ENCODE measurements around the gene MYCL. TPM values are rescaled to one million over a fixed set of nuclear protein-coding genes. Genes with fewer than 3 reads are reported as not detected.

The MYCL gene
- total RNA-seq, 1 donor from 2014 or later: 3.8 TPM

GRCh38 chr1:39852876-39853275, 48.8 kb downstream of the MYCL start:
- no peak for FAIRE-seq
- no peak for DNase-seq (ENCODE audit: low read depth)
- H3K27me3 ChIP-seq (ENCODE audit: insufficient read depth, low read length): no peaks in the 10 kb centered on the region
- H3K27ac ChIP-seq (ENCODE audit: low read depth, low read length): no peak overlapping the region
- no peak overlapping the region for H2AFZ ChIP-seq (ENCODE audit: low read depth, low read length)
- no peak overlapping the region for H3K4me2 ChIP-seq (ENCODE audit: low read length)
- H3K27ac Mint-ChIP-seq (ENCODE audit: unreplicated experiment): no peak overlapping the region
- no peak overlapping the region for H3K9ac ChIP-seq (ENCODE audit: low read length)
- peaks cover 18% of the 10 kb centered on the region for H3K36me3 ChIP-seq (ENCODE audit: insufficient read depth, low read length)
- no peaks in the 10 kb centered on the region for H3K27me3 Mint-ChIP-seq (ENCODE audit: low read depth, unreplicated experiment)
- TF ChIP-seq, protein P1, sequence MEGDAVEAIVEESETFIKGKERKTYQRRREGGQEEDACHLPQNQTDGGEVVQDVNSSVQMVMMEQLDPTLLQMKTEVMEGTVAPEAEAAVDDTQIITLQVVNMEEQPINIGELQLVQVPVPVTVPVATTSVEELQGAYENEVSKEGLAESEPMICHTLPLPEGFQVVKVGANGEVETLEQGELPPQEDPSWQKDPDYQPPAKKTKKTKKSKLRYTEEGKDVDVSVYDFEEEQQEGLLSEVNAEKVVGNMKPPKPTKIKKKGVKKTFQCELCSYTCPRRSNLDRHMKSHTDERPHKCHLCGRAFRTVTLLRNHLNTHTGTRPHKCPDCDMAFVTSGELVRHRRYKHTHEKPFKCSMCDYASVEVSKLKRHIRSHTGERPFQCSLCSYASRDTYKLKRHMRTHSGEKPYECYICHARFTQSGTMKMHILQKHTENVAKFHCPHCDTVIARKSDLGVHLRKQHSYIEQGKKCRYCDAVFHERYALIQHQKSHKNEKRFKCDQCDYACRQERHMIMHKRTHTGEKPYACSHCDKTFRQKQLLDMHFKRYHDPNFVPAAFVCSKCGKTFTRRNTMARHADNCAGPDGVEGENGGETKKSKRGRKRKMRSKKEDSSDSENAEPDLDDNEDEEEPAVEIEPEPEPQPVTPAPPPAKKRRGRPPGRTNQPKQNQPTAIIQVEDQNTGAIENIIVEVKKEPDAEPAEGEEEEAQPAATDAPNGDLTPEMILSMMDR (IDR thresholded peaks at IDR 0.05; ENCODE audit: insufficient read depth, low read depth, low read length): no peak
- no peak for TF ChIP-seq EZH2 (IDR thresholded peaks at IDR 0.05; ENCODE audit: insufficient read depth, low read length)
- H3K4me3 ChIP-seq (ENCODE audit: insufficient read depth, low read depth, low read length): no peak overlapping the region
- peaks cover 65% of the 10 kb centered on the region for H4K20me1 ChIP-seq (ENCODE audit: insufficient read depth, low read length)
- no peaks in the 10 kb centered on the region for H3K4me1 ChIP-seq (ENCODE audit: insufficient read depth, low read length)
- no peak overlapping the region for H3K4me3 Mint-ChIP-seq (ENCODE audit: unreplicated experiment)
- peaks cover 4% of the 10 kb centered on the region for H3K4me1 Mint-ChIP-seq (ENCODE audit: low read depth, unreplicated experiment)
- peaks cover 12% of the 10 kb centered on the region for H3K36me3 Mint-ChIP-seq (ENCODE audit: low read depth, unreplicated experiment)
- peaks cover 37% of the 10 kb centered on the region for H3K79me2 ChIP-seq (ENCODE audit: insufficient read depth, low read length)
- H3K9me3 ChIP-seq (ENCODE audit: insufficient read depth, low read depth, low read length): no peaks in the 10 kb centered on the region
- H3K9me3 Mint-ChIP-seq (ENCODE audit: unreplicated experiment): no peaks in the 10 kb centered on the region

- Histone ChIP-seq H2AFZ (ENCODE audit: low read depth, low read length) (no peak overlapping the region), H3K27ac (ENCODE audit: low read depth, low read length) (no peak overlapping the region), H3K79me2 (ENCODE audit: insufficient read depth, low read length) (peaks cover 32% of the 10 kb centered on the region), H3K9me3 (ENCODE audit: insufficient read depth, low read depth, low read length) (no peaks in the 10 kb centered on the region), H3K4me3 (ENCODE audit: insufficient read depth, low read depth, low read length) (no peak overlapping the region), H3K9ac (ENCODE audit: low read length) (no peak overlapping the region), H3K4me2 (ENCODE audit: low read length) (no peak overlapping the region), H3K27me3 (ENCODE audit: insufficient read depth, low read length) (no peaks in the 10 kb centered on the region), H3K4me1 (ENCODE audit: insufficient read depth, low read length) (no peaks in the 10 kb centered on the region), H3K36me3 (ENCODE audit: insufficient read depth, low read length) (peaks cover 22% of the 10 kb centered on the region), H4K20me1 (ENCODE audit: insufficient read depth, low read length) (peaks cover 64% of the 10 kb centered on the region)
- H3K36me3 Mint-ChIP-seq (ENCODE audit: low read depth, unreplicated experiment): peaks cover 14% of the 10 kb centered on the region
- H3K4me1 Mint-ChIP-seq (ENCODE audit: low read depth, unreplicated experiment): peaks cover 4% of the 10 kb centered on the region
- H3K9me3 Mint-ChIP-seq (ENCODE audit: unreplicated experiment): no peaks in the 10 kb centered on the region
- H3K4me3 Mint-ChIP-seq (ENCODE audit: unreplicated experiment): no peak overlapping the region
- TF ChIP-seq, protein P1 (IDR thresholded peaks at IDR 0.05; ENCODE audit: insufficient read depth, low read depth, low read length): no peak
- no peak for TF ChIP-seq EZH2 (IDR thresholded peaks at IDR 0.05; ENCODE audit: insufficient read depth, low read length)
- FAIRE-seq: peak; percentile 49
- no peaks in the 10 kb centered on the region for H3K27me3 Mint-ChIP-seq (ENCODE audit: low read depth, unreplicated experiment)
- DNase-seq (ENCODE audit: low read depth): no peak
- H3K27ac Mint-ChIP-seq (ENCODE audit: unreplicated experiment): no peak overlapping the region
Measured at GRCh38 chr1:39852214-39852791, 49.4 kb downstream of the MYCL start.

DNA sequence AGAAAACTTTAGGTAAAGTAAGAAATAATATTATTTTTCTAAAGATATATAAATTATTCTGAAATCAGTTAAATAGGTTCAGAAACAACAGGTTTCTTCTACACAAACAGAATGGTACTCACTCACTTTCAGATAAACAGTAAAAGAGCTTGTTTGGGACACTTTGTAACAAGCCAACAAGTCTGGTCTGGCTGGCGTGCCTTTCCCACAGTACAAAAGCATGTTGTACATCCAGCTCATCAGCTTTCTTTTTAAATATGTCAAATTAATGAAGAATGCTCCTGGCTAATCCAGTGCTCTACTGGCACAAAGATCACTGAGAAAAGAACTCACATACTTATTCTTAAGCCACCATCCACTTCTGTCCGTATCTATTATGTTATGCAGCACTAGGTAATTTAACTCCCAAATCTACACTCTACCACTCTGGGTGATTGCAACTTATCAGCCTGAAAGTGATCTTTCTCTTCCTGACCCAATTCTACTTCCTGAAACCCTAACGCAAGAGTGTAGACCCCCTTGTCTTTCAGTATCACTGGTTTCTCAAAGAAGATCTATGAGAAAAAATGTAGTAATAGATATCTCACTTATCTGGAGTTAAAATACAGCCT, 51.0 kb downstream of the MYCL start:
- Mint-ChIP-seq H3K36me3 (ENCODE audit: low read depth, unreplicated experiment) (peaks cover 17% of the 10 kb centered on the region), H3K4me3 (ENCODE audit: unreplicated experiment) (no peak overlapping the region), H3K4me1 (ENCODE audit: low read depth, unreplicated experiment) (peaks cover 15% of the 10 kb centered on the region), H3K27me3 (ENCODE audit: low read depth, unreplicated experiment) (no peaks in the 10 kb centered on the region), H3K27ac (ENCODE audit: unreplicated experiment) (no peak overlapping the region), H3K9me3 (ENCODE audit: unreplicated experiment) (no peaks in the 10 kb centered on the region)
- FAIRE-seq: no peak
- Histone ChIP-seq H3K9ac (ENCODE audit: low read length) (no peak overlapping the region), H3K4me3 (ENCODE audit: insufficient read depth, low read depth, low read length) (no peak overlapping the region), H4K20me1 (ENCODE audit: insufficient read depth, low read length) (peaks cover 71% of the 10 kb centered on the region), H2AFZ (ENCODE audit: low read depth, low read length) (no peak overlapping the region), H3K4me2 (ENCODE audit: low read length) (no peak overlapping the region), H3K4me1 (ENCODE audit: insufficient read depth, low read length) (peaks cover 13% of the 10 kb centered on the region), H3K27ac (ENCODE audit: low read depth, low read length) (no peak overlapping the region), H3K27me3 (ENCODE audit: insufficient read depth, low read length) (no peaks in the 10 kb centered on the region), H3K36me3 (ENCODE audit: insufficient read depth, low read length) (peaks cover 24% of the 10 kb centered on the region), H3K79me2 (ENCODE audit: insufficient read depth, low read length) (peaks cover 19% of the 10 kb centered on the region), H3K9me3 (ENCODE audit: insufficient read depth, low read depth, low read length) (no peaks in the 10 kb centered on the region)
- TF ChIP-seq, protein P1 (IDR thresholded peaks at IDR 0.05; ENCODE audit: insufficient read depth, low read depth, low read length): no peak
- no peak for TF ChIP-seq EZH2 (IDR thresholded peaks at IDR 0.05; ENCODE audit: insufficient read depth, low read length)
- DNase-seq (ENCODE audit: low read depth): no peak
